Endothelial cell of hepatic sinusoid (primary cell): ENCODE results near the gene GABRB3.

ENCODE experiments used
- in situ Hi-C: cut with HindIII; loops from 2 replicates; pipeline ENCODE4 v1.10.0; 2017; ENCODE audit warnings: low sequenced_read_pairs

GABRB3 gene

GRCh38 chr15:26635105-26635504, 137.8 kb downstream of the GABRB3 start:
- in situ Hi-C loops: no loop called here

DNA sequence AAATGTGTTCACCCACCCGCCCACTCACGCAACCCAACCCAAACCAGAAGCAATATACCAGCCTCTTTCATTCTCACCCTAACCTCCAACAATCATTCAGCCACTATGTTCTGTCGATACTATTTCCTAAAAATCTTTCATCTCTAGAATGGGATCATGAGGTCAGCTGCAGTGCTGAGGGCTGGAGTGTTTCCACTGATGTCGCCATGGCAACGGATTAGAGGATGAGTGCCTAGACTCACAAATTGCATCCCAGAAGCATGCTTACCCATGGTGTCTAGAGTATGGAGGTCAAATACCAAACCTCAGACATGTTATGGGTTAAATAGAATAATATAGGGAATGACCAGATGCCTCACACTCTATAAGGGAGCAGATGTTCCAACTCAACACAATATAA, 138.5 kb downstream of the GABRB3 start:
- in situ Hi-C loops: no loop called here

GRCh38 chr15:26632500-26632899, 140.4 kb downstream of the GABRB3 start:
- in situ Hi-C loops: no loop called here

DNA sequence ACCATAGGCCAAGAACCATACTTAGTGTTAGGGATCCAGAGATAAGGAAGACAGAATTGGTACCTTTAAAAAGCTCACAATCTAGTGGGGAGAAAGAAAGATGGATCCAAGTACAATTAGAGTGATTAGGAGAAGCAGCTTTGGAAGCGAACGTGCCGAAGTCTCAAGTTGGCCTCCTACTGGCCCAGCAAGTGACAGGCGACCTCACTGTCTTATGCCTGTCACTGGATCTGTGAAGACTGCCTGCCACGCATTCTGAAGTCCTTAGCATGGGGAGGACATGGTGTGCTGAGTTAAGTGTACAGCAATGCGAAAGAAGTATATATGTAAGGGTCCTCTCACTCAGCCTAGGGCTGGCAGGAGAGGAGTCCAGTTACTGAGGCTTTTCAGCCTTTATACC, 141.0 kb downstream of the GABRB3 start:
- in situ Hi-C loops: no loop called here

GRCh38 chr15:26630857-26631256, 142.0 kb downstream of the GABRB3 start:
- in situ Hi-C loops: no loop called here

DNA sequence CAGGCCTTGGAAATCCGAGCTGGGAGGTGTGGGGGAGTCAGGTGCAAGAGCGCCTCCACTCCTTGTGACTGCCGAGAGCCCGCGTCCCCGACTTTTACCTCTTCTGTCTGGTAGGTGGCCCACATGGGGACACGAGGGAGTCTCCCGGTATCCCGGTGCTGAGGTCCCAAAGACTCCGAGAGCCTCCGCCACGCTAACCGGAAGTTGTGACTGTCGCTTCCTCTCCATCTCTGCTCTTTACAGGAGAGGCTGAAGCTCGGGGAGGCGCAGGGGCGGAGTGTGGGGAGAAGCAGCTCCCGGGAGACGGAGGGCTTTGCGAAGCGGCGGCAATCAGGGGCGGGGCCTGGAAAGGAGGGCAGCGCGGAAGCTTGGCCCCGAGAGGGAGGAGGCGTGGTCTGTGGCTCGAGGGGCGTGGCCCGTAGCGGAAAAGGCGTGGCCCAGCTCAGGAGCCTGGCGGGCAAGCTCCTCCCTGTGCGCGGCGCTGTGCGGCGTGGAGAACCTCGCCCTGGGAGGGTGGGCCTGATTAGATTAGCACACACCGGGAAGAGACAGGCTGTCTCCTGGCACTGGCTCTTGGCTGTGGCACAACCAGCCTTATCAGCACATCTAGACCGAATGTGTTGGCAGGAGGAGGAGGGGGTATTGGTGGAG, 143.9 kb downstream of the GABRB3 start:
- in situ Hi-C loops: no loop called here

- in situ Hi-C loops: no loop called here
Observed at GRCh38 chr15:26628071-26628470, 144.8 kb downstream of the GABRB3 start.

GRCh38 chr15:26624128-26624527, 148.7 kb downstream of the GABRB3 start:
- in situ Hi-C loops: no loop called here

DNA sequence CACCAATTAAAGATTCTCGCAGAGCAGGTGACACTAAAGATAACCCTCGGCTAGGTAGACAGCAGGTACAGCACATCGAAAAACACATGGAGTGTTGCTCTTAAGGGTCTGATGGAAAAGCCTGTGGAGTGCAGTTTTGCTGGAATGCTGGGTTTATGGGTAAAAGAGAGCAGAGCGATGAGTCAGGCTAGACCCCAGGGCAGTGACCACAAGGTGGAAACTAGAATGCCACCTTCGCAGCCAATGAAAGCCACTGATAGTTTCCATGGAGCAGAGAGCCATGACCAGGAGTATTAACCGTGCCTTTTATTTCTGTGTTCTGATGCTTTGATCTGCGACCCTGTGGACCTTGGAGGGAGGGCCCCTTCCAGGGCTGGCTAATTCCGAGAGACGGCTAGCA, 149.8 kb downstream of the GABRB3 start:
- in situ Hi-C loops: no loop called here

DNA sequence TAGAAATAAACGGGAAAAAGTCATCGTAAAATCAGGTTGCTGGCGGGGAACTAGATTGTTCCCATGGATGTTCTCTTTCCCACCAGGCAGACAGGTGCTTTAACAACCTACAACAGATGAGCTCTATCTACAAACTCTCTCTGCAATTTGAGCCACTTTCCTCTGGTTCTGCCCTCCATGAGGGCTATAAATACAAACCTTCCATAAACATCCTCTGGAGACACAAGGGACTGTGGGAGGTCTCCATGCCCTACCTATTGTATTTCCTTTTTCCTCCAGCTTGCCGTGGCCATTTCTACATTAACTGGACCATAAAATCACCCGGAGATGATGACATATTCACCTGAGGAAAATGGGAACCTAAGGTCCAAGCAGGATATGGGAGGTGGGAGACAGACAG, 151.1 kb downstream of the GABRB3 start:
- in situ Hi-C loops: no loop called here

DNA sequence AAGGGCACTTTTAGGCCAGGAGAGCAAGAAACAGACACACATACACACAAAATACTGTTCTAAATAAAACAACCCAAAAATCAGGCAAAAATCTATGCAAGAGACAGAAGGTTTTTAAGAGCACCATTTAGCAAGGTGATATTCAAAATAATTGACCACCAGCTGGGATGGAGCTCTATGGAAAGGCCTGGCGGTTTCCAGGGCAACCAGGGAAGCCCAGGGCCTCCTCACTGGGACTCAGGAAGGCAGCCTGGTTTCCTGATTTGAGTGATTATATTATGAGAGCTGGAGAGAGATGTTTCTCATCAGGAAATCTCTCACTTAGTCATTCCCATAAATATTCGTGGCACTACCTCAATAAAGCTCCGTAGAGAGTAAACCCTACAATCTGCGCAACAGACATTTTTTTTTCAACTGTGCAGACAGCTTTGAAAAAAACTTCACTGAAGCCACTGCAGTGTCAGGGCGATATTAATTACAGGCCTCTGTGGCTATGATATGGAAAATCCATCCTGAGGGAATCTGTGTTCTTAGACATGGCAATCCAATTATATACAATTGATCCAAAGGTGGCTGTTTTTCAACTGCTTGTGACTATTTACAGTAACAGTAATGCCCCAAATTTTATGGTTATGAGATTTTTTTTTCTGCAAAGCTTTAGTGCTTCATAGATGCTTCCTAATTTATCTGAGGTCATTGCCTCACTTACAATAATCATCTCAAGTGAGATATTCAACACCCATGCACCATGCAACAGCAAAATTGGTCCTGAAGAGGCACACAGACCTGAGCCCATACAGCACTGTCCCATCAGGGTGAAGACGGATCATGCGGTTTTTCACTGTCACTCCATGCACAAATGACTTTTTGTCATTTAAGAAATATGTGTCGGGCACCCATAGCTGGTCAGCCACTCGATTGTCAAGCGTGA, 152.1 kb downstream of the GABRB3 start:
- in situ Hi-C loops: no loop called here

- in situ Hi-C loops: no loop called here
Observed at GRCh38 chr15:26615927-26616302, 157.0 kb downstream of the GABRB3 start.

GRCh38 chr15:26615188-26615926, 157.5 kb downstream of the GABRB3 start:
- in situ Hi-C loops: no loop called here

GRCh38 chr15:26614734-26615133, 158.1 kb downstream of the GABRB3 start:
- in situ Hi-C loops: no loop called here

DNA sequence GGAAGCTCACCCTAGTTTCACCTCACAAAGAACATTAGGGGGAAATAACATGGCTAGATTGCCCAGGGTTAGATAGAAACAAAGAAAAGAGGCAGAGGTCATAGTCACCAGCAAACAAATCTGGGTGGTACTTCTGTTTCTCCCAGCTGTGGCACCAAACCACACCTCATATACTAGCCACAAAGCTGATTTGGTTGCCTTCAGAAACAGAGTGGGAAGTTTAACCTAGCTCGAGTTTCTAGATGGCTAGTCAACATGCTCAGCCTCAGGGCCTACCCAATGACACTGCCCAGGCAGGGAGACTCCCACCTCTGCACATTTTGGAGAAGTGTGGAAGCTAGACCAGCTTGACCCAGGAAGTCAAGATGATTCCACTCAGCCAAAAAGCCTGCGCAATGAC, 174.2 kb downstream of the GABRB3 start:
- in situ Hi-C loops: no loop called here

DNA sequence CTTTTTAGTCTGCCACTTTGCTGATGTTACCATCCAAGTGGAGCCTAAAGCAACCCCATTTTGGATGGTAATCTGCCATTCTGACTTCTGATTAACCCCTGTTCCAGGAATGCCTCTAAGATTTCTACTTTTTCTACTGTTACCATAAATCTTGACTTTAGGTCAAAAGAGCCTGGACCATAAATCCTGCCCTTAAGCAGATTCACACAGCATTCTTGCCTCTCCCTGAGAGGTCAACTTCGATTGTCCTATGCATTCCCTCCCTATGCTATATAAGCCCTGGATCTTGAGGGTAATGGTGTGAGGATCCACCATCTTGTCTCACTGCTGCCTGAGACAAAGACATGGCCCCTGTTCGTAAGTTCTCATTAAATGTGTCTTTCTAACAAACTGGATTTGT, 177.3 kb downstream of the GABRB3 start:
- in situ Hi-C loops: no loop called here

GRCh38 chr15:26590676-26591075, 182.2 kb downstream of the GABRB3 start:
- in situ Hi-C loops: no loop called here

DNA sequence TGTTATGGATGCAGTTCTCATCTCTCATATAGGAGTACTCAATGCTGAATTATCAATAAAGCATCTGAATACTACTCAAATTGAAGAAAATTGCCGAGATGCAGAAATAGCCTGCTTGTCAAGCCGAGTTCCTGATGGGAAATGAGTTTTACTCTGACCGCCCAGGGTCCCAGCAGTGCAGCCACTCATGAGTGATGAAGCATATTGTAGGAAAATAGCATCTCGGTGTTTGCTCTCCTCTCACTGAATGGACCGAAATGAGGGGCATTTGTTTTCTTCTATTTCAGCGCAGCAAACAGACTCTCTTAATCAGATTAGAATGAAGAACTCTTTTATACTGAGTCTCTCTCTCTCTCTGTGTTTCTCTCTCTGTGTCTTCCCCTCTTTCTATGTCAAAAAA, 190.0 kb downstream of the GABRB3 start:
- in situ Hi-C loops: no loop called here

- in situ Hi-C loops: no loop called here
Observed at GRCh38 chr15:26580943-26581342, 191.9 kb downstream of the GABRB3 start.

GRCh38 chr15:26572602-26573350, 200.1 kb downstream of the GABRB3 start:
- in situ Hi-C loops: no loop called here

GRCh38 chr15:26571346-26571745, 201.5 kb downstream of the GABRB3 start:
- in situ Hi-C loops: no loop called here
